ENCODE measurements around the gene NEU1.

The NEU1 gene

DNA sequence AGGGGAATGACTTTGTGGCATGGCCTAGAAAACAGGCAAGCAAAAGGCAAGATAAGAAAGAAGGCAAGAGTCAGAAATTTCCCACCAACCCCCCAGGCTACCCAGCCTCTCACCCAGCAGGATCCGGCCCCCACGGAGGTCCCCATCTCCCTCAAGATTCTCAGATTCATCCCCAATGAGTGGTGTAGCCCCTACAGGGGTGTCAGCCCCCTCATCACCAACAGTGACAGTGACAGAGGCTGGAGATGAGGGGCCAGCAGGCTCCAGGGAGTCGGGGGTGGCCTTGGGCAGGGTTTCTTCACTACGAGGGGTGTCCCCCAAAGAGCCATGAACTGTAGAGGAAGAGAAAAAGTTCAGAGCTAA lies 33.9 kb upstream of the NEU1 start:
- Histone ChIP-seq H3K27me3 (ENCODE audit: control insufficient read depth in 1 of 2, insufficient read depth in 2 of 2, low read length in 2 of 2) (no peaks in the 10 kb centered on the region), H3K4me1 (ENCODE audit: control insufficient read depth in 1 of 2, insufficient read depth in 2 of 2, low read length in 2 of 2) (peaks cover 5 to 24% of the 10 kb centered on the region in 2 donors), H3K27ac (ENCODE audit: low read depth, low read length) (no peak overlapping the region), H3K4me3 (ENCODE audit: low read depth in 1 of 2, low read length in 2 of 2) (peak overlapping the region; percentile 67 to 92), H3K9me3 (ENCODE audit: control insufficient read depth in 1 of 2, low read length in 2 of 2) (no peaks in the 10 kb centered on the region), H3K9ac (ENCODE audit: low read depth in 1 of 2, low read length in 2 of 2) (peak overlapping the region; percentile 32 to 60), H3K36me3 (ENCODE audit: control insufficient read depth in 1 of 2, insufficient read depth in 2 of 2, low read length in 2 of 2) (peaks cover 11 to 34% of the 10 kb centered on the region in 2 donors)

DNA sequence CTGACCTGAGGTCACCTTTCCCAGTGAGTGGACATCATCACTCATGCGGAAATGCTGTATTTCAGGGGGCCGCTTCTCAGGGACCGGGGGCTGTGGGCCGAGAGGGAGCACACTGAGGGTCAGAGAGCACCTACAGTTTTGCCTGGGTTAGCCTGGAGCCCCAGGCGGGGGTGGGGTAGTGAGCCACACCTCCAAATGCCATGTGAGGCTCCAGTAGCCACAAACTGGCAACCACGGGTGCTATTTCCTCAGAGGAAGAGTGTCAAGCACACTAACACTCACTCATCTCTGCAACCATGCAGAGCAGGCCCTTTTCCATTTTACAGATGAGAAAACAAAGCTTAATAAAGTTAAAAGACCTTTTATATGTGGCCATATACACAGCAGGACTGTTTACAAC lies 30.2 kb upstream of the NEU1 start:
- Histone ChIP-seq H3K27me3 (ENCODE audit: control insufficient read depth in 1 of 2, insufficient read depth in 2 of 2, low read length in 2 of 2) (no peaks in the 10 kb centered on the region), H3K36me3 (ENCODE audit: control insufficient read depth in 1 of 2, insufficient read depth in 2 of 2, low read length in 2 of 2) (peaks cover 18 to 61% of the 10 kb centered on the region in 2 donors), H3K4me1 (ENCODE audit: control insufficient read depth in 1 of 2, insufficient read depth in 2 of 2, low read length in 2 of 2) (peaks cover 0 to 9% of the 10 kb centered on the region in 2 donors), H3K9ac (ENCODE audit: low read depth in 1 of 2, low read length in 2 of 2) (no peak overlapping the region), H3K9me3 (ENCODE audit: control insufficient read depth in 1 of 2, low read length in 2 of 2) (no peaks in the 10 kb centered on the region), H3K4me3 (ENCODE audit: low read depth in 1 of 2, low read length in 2 of 2) (no peak overlapping the region), H3K27ac (ENCODE audit: low read depth, low read length) (no peak overlapping the region)

GRCh38 chr6:31889331-31889972 lies 26.8 kb upstream of the NEU1 start:
- Histone ChIP-seq H3K9me3 (ENCODE audit: control insufficient read depth in 1 of 2, low read length in 2 of 2) (no peaks in the 10 kb centered on the region), H3K36me3 (ENCODE audit: control insufficient read depth in 1 of 2, insufficient read depth in 2 of 2, low read length in 2 of 2) (peaks cover 20 to 79% of the 10 kb centered on the region in 2 donors), H3K27me3 (ENCODE audit: control insufficient read depth in 1 of 2, insufficient read depth in 2 of 2, low read length in 2 of 2) (no peaks in the 10 kb centered on the region), H3K9ac (ENCODE audit: low read depth in 1 of 2, low read length in 2 of 2) (no peak overlapping the region), H3K4me1 (ENCODE audit: control insufficient read depth in 1 of 2, insufficient read depth in 2 of 2, low read length in 2 of 2) (no peaks in the 10 kb centered on the region), H3K4me3 (ENCODE audit: low read depth in 1 of 2, low read length in 2 of 2) (no peak overlapping the region), H3K27ac (ENCODE audit: low read depth, low read length) (no peak overlapping the region)

- H3K9ac ChIP-seq (ENCODE audit: low read depth in 1 of 2, low read length in 2 of 2) = no peak overlapping the region
- H3K36me3 ChIP-seq (ENCODE audit: control insufficient read depth in 1 of 2, insufficient read depth in 2 of 2, low read length in 2 of 2) = peaks cover 23 to 84% of the 10 kb centered on the region in 2 donors
- no peak overlapping the region for H3K4me3 ChIP-seq (ENCODE audit: low read depth in 1 of 2, low read length in 2 of 2)
- no peaks in the 10 kb centered on the region for H3K9me3 ChIP-seq (ENCODE audit: control insufficient read depth in 1 of 2, low read length in 2 of 2)
- H3K27me3 ChIP-seq (ENCODE audit: control insufficient read depth in 1 of 2, insufficient read depth in 2 of 2, low read length in 2 of 2) = no peaks in the 10 kb centered on the region
- no peak overlapping the region for H3K27ac ChIP-seq (ENCODE audit: low read depth, low read length)
- H3K4me1 ChIP-seq (ENCODE audit: control insufficient read depth in 1 of 2, insufficient read depth in 2 of 2, low read length in 2 of 2) = no peaks in the 10 kb centered on the region
Observed at GRCh38 chr6:31888276-31889258, 25.9 kb upstream of the NEU1 start.

- H3K27me3 ChIP-seq (ENCODE audit: control insufficient read depth in 1 of 2, insufficient read depth in 2 of 2, low read length in 2 of 2) = no peaks in the 10 kb centered on the region
- H3K36me3 ChIP-seq (ENCODE audit: control insufficient read depth in 1 of 2, insufficient read depth in 2 of 2, low read length in 2 of 2) = peaks cover 28 to 84% of the 10 kb centered on the region in 2 donors
- H3K9ac ChIP-seq (ENCODE audit: low read depth in 1 of 2, low read length in 2 of 2) = no peak overlapping the region
- no peak overlapping the region for H3K4me3 ChIP-seq (ENCODE audit: low read depth in 1 of 2, low read length in 2 of 2)
- H3K9me3 ChIP-seq (ENCODE audit: control insufficient read depth in 1 of 2, low read length in 2 of 2) = no peaks in the 10 kb centered on the region
- H3K27ac ChIP-seq (ENCODE audit: low read depth, low read length) = no peak overlapping the region
- no peaks in the 10 kb centered on the region for H3K4me1 ChIP-seq (ENCODE audit: control insufficient read depth in 1 of 2, insufficient read depth in 2 of 2, low read length in 2 of 2)
Observed at GRCh38 chr6:31887173-31888007, 24.8 kb upstream of the NEU1 start.

DNA sequence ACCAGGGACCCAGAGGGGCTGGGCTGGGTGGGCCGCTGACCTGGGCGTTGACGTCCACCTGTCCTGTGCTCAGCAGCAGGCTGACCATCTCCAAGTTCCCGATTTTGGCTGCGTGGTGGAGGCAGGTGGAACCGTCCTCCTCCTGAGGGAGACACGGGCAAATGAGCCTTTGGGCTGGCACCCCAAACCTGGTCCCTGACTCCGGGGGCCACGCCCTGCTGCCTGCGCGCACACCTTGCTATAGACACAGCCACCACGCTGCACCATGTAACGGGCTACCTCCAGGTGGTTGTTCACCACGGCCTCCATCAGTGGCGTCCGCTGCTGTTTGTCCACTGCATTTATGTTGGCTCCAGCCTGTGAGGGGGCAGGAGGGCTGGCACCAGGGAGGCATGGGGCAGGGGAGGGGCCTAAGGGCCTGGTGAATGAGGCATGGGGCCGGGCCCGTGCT lies 23.9 kb upstream of the NEU1 start:
- Histone ChIP-seq H3K9me3 (ENCODE audit: control insufficient read depth in 1 of 2, low read length in 2 of 2) (no peaks in the 10 kb centered on the region), H3K27ac (ENCODE audit: low read depth, low read length) (no peak overlapping the region), H3K27me3 (ENCODE audit: control insufficient read depth in 1 of 2, insufficient read depth in 2 of 2, low read length in 2 of 2) (no peaks in the 10 kb centered on the region), H3K4me1 (ENCODE audit: control insufficient read depth in 1 of 2, insufficient read depth in 2 of 2, low read length in 2 of 2) (no peaks in the 10 kb centered on the region), H3K36me3 (ENCODE audit: control insufficient read depth in 1 of 2, insufficient read depth in 2 of 2, low read length in 2 of 2) (peaks cover 27 to 81% of the 10 kb centered on the region in 2 donors), H3K4me3 (ENCODE audit: low read depth in 1 of 2, low read length in 2 of 2) (no peak overlapping the region), H3K9ac (ENCODE audit: low read depth in 1 of 2, low read length in 2 of 2) (no peak overlapping the region)

- Histone ChIP-seq H3K9me3 (ENCODE audit: control insufficient read depth in 1 of 2, low read length in 2 of 2) (no peaks in the 10 kb centered on the region), H3K27ac (ENCODE audit: low read depth, low read length) (no peak overlapping the region), H3K4me1 (ENCODE audit: control insufficient read depth in 1 of 2, insufficient read depth in 2 of 2, low read length in 2 of 2) (no peaks in the 10 kb centered on the region), H3K4me3 (ENCODE audit: low read depth in 1 of 2, low read length in 2 of 2) (no peak overlapping the region), H3K36me3 (ENCODE audit: control insufficient read depth in 1 of 2, insufficient read depth in 2 of 2, low read length in 2 of 2) (peaks cover 41 to 89% of the 10 kb centered on the region in 2 donors), H3K27me3 (ENCODE audit: control insufficient read depth in 1 of 2, insufficient read depth in 2 of 2, low read length in 2 of 2) (no peaks in the 10 kb centered on the region), H3K9ac (ENCODE audit: low read depth in 1 of 2, low read length in 2 of 2) (no peak overlapping the region)
Observed at GRCh38 chr6:31884528-31885035, 22.0 kb upstream of the NEU1 start.

- Histone ChIP-seq H3K27me3 (ENCODE audit: control insufficient read depth in 1 of 2, insufficient read depth in 2 of 2, low read length in 2 of 2) (no peaks in the 10 kb centered on the region), H3K27ac (ENCODE audit: low read depth, low read length) (no peak overlapping the region), H3K9me3 (ENCODE audit: control insufficient read depth in 1 of 2, low read length in 2 of 2) (no peaks in the 10 kb centered on the region), H3K4me3 (ENCODE audit: low read depth in 1 of 2, low read length in 2 of 2) (no peak overlapping the region), H3K9ac (ENCODE audit: low read depth in 1 of 2, low read length in 2 of 2) (no peak overlapping the region), H3K36me3 (ENCODE audit: control insufficient read depth in 1 of 2, insufficient read depth in 2 of 2, low read length in 2 of 2) (peaks cover 35 to 82% of the 10 kb centered on the region in 2 donors), H3K4me1 (ENCODE audit: control insufficient read depth in 1 of 2, insufficient read depth in 2 of 2, low read length in 2 of 2) (no peaks in the 10 kb centered on the region)
Observed at GRCh38 chr6:31883676-31884075, 21.1 kb upstream of the NEU1 start.

- Histone ChIP-seq H3K4me1 (ENCODE audit: control insufficient read depth in 1 of 2, insufficient read depth in 2 of 2, low read length in 2 of 2) (peaks cover 1% of the 10 kb centered on the region in 2 donors), H3K9ac (ENCODE audit: low read depth in 1 of 2, low read length in 2 of 2) (no peak overlapping the region), H3K4me3 (ENCODE audit: low read depth in 1 of 2, low read length in 2 of 2) (no peak overlapping the region), H3K27me3 (ENCODE audit: control insufficient read depth in 1 of 2, insufficient read depth in 2 of 2, low read length in 2 of 2) (no peaks in the 10 kb centered on the region), H3K36me3 (ENCODE audit: control insufficient read depth in 1 of 2, insufficient read depth in 2 of 2, low read length in 2 of 2) (peaks cover 35 to 69% of the 10 kb centered on the region in 2 donors), H3K27ac (ENCODE audit: low read depth, low read length) (no peak overlapping the region), H3K9me3 (ENCODE audit: control insufficient read depth in 1 of 2, low read length in 2 of 2) (no peaks in the 10 kb centered on the region)
Observed at GRCh38 chr6:31882344-31882743, 19.7 kb upstream of the NEU1 start.
